IMR-90 (cell line): ENCODE measurements around the gene LIN9.

ENCODE experiments used
- BHLHE40 ChIP-seq: fragments of 150-350 bp; IDR thresholded peaks from 2 replicates; pipeline ENCODE4 v1.6.1; 2016; ENCODE audit warnings: mild to moderate bottlenecking, low read depth, low read length
- CEBPB ChIP-seq: IDR thresholded peaks from 2 replicates; pipeline ENCODE4 v1.6.1; 2012; ENCODE audit warnings: low read depth, low read length, improper control_type of control experiment
- CHD1 ChIP-seq: IDR thresholded peaks from 2 replicates; pipeline ENCODE4 v1.6.1; 2012; ENCODE audit warnings: low read depth, low read length, improper control_type of control experiment
- CTCF ChIP-seq: conservative IDR thresholded peaks from 2 replicates; pipeline ENCODE4 v1.5.1; 2012; ENCODE audit warnings: mild to moderate bottlenecking, low read depth, low read length, improper control_type of control experiment
- ELK1 ChIP-seq: fragments of 150-350 bp; IDR thresholded peaks from 2 replicates; pipeline ENCODE4 v1.6.1; 2016; ENCODE audit warnings: low read depth, mild to moderate bottlenecking, low read length, moderate library complexity, borderline replicate concordance
- FOS ChIP-seq: fragments of 150-350 bp; IDR thresholded peaks from 2 replicates; pipeline ENCODE4 v1.6.1; 2016; ENCODE audit warnings: low read depth, low read length
- MAZ ChIP-seq: IDR thresholded peaks from 2 replicates; pipeline ENCODE4 v1.6.1; 2012; ENCODE audit warnings: low read depth, mild to moderate bottlenecking, low read length, improper control_type of control experiment, moderate library complexity, borderline replicate concordance
- MXI1 ChIP-seq: IDR thresholded peaks from 2 replicates; pipeline ENCODE4 v1.6.1; 2012; ENCODE audit warnings: low read depth, mild to moderate bottlenecking, low read length, moderate library complexity, borderline replicate concordance
- POLR2A ChIP-seq: IDR thresholded peaks from 2 replicates; pipeline ENCODE4 v1.6.1; 2012; ENCODE audit warnings: mild to moderate bottlenecking, low read depth, low read length
- RAD21 ChIP-seq: IDR thresholded peaks from 2 replicates; pipeline ENCODE4 v1.6.1; 2012; ENCODE audit warnings: low read length, improper control_type of control experiment
- RFX5 ChIP-seq: IDR thresholded peaks from 2 replicates; pipeline ENCODE4 v1.8.0; 2012; ENCODE audit warnings: low read depth, mild to moderate bottlenecking, low read length, moderate library complexity

- TF ChIP-seq CTCF (no peak), POLR2A (no peak), MXI1 (no peak), CEBPB (no peak), CHD1 (no peak), RFX5 (no peak), MAZ (no peak), RAD21 (no peak), ELK1 (no peak), BHLHE40 (no peak), FOS (no peak)
Observed at GRCh38 chr1:226310245-226310540, 1.2 kb upstream of the LIN9 start.
